Esophagus (tissue), 2 donors: ENCODE measurements around the gene MEGF10. TPM values are rescaled to one million over a fixed set of nuclear protein-coding genes. Genes with fewer than 3 reads are reported as not detected.

Experiments used
- H3K27ac ChIP-seq, 2 donors: one replicate each; pipeline ENCODE4 v1.5.1; 2013; ENCODE audit warnings: low read depth in 2 of 2, mild to moderate bottlenecking in 2 of 2, inconsistent platforms in 1 of 2, low read length in 1 of 2, moderate library complexity in 1 of 2
- H3K27me3 ChIP-seq, 2 donors: one replicate each; pipeline ENCODE4 v1.6.1; 2013; ENCODE audit warnings: low read length in 2 of 2, control low read depth in 1 of 2, mild to moderate bottlenecking in 1 of 2; ENCODE audit not compliant: insufficient read depth in 2 of 2, control insufficient read depth in 1 of 2
- H3K36me3 ChIP-seq, 2 donors: one replicate each; pipeline ENCODE4 v1.6.1; 2013; ENCODE audit warnings: low read length in 1 of 2; ENCODE audit not compliant: control insufficient read depth in 2 of 2, insufficient read depth in 2 of 2
- H3K4me1 ChIP-seq, 2 donors: one replicate each; pipeline ENCODE4 v1.6.1; 2013; ENCODE audit warnings: low read length in 1 of 2; ENCODE audit not compliant: control insufficient read depth in 2 of 2, insufficient read depth in 2 of 2
- H3K4me3 ChIP-seq, 2 donors: one replicate each; pipeline ENCODE4 v1.5.1; 2013; ENCODE audit warnings: low read length in 2 of 2, mild to moderate bottlenecking in 2 of 2, low read depth in 1 of 2, moderate library complexity in 1 of 2
- H3K9me3 ChIP-seq, 2 donors: one replicate each; pipeline ENCODE4 v1.6.1; 2013; ENCODE audit warnings: mild to moderate bottlenecking in 2 of 2, low read depth in 1 of 2, low read length in 1 of 2, moderate library complexity in 1 of 2; ENCODE audit not compliant: control insufficient read depth in 2 of 2, insufficient read depth in 1 of 2
- WGBS, 2 donors: extraction: QIAGEN DNeasy Blood & Tissue Kit; methylation state at CpG; one replicate each; pipeline ENCODE4 v1.1.7; 2013; 5-methylcytosine and 5-hydroxymethylcytosine counted together
- polyA plus RNA-seq, 2 donors: library from polyadenylated mRNA; stranded (reverse); fragments of 200-250 nt; gene quantifications; one replicate each; pipeline ENCODE4 v1.2.3, GENCODE V29; 2013
- donor health status: healthy with polysubstance abuse.
- donor health status: Bipolar disorder and iron deficiency.

Gene MEGF10
- polyA plus RNA-seq, 2 donors = 0.02 TPM

DNA sequence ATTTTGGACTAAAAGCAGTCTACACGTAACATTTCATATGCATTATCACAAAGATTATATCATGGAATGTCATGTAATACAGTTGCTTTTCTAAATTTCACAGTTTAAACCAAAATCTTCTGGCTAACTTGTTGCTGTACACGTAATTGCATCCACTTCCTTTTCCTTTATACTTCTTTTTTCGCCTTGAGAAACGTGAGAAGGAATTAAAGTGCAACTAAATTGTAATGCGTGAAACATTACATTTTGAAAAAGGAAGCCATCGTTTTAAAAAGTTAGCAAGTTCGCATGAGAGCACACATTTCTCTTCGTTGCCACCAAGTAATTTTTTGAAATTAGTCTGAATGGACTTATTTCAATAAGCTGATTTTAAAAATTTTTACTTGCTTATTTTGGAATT lies 80.0 kb downstream of the MEGF10 start:
- H3K27me3 ChIP-seq = no peaks in the 10 kb centered on the region
- 76 to 77% methylated on average over 8 of the region's 8 CpGs for WGBS, 2 donors
- H3K4me3 ChIP-seq = no peak overlapping the region
- no peak overlapping the region for H3K27ac ChIP-seq
- H3K9me3 ChIP-seq = no peaks in the 10 kb centered on the region
- no peaks in the 10 kb centered on the region for H3K36me3 ChIP-seq
- H3K4me1 ChIP-seq = no peaks in the 10 kb centered on the region

DNA sequence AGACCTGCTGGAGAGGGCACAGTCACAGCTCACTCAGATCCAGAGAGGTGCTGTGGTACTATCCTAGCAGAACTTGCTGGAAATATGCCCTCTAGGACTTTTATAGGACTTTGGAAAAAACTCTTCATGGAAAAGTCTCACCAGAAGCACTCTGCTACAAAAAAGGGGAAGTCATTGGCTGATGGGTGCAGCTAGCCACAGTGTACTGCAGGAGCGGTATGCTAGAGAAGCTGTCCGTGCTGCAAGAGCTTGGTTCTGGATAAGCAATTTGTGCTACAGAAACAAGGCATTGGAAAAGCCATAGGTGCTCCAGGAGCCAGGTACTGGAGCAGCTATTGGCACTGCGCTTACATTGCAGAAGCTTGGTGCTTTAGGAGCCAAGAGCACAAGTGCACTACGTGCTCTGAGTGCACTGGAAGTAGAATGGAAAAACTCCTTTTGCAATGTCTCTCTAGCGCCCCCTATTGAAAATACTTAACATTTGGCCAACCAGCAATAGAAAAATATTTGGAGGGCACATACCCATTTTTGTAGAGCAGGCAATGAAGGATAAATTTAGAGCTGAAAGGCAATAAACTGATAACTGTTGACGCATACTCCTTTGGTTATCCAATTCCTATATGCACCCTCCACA lies 83.4 kb downstream of the MEGF10 start:
- 77 to 78% methylated on average over 6 of the region's 6 CpGs for WGBS, 2 donors
- Histone ChIP-seq H3K36me3 (no peaks in the 10 kb centered on the region), H3K4me3 (no peak overlapping the region), H3K4me1 (no peaks in the 10 kb centered on the region), H3K9me3 (no peaks in the 10 kb centered on the region), H3K27me3 (no peaks in the 10 kb centered on the region), H3K27ac (no peak overlapping the region)

DNA sequence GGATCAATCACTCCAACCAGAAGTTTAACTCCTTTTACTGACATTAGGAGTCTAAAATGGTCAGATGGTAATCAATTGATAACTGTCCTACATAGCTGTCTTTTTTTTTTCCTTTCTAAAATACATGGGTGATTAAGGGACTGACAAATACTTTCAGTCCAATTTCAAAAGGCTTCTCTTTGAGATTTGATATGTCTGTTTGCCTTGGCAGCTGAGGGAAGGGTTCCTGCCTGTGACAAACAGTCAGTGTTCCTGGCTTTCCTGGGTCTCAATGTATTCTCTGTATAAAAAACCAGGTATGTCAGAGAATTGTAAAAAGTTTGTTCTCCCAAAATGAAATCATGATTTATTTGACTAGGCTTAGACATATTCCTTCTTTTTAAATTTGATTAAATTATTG lies 84.5 kb downstream of the MEGF10 start:
- Histone ChIP-seq H3K27me3 (no peaks in the 10 kb centered on the region), H3K4me3 (no peak overlapping the region), H3K9me3 (no peaks in the 10 kb centered on the region), H3K36me3 (no peaks in the 10 kb centered on the region), H3K27ac (no peak overlapping the region), H3K4me1 (no peaks in the 10 kb centered on the region)

DNA sequence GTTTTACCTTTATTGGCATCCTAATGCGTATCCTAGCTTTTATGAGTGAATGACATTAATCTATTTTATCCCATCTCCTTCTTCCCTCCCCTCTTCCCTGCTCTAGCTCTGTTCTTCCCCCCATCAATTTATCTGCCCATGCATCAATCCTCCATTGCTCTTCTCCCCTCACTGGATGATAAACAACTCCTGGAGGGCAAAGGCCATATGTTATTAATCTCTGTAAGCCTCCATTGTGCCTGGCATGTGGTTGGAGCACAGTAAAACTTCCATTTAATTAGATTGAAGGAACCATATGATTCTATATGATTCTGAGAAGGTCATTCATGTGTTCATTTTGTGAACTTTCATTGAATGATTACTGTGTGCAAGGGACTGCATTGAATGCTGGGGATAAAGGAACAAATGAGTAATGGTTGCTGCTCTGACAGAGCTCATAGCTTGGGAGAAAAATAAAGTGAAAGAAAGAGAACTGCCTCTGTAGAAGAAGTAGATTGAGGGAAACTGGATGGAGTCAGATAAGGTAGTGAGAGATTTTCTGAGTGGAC lies 85.0 kb downstream of the MEGF10 start:
- no peaks in the 10 kb centered on the region for H3K36me3 ChIP-seq
- H3K4me1 ChIP-seq = no peaks in the 10 kb centered on the region
- WGBS, 2 donors = 75 to 82% methylated on average over 1 of the region's 1 CpG
- H3K27me3 ChIP-seq = no peaks in the 10 kb centered on the region
- H3K27ac ChIP-seq = no peak overlapping the region
- no peaks in the 10 kb centered on the region for H3K9me3 ChIP-seq
- H3K4me3 ChIP-seq = no peak overlapping the region

- Histone ChIP-seq H3K27ac (no peak overlapping the region), H3K9me3 (no peaks in the 10 kb centered on the region), H3K4me3 (no peak overlapping the region), H3K36me3 (no peaks in the 10 kb centered on the region), H3K27me3 (no peaks in the 10 kb centered on the region), H3K4me1 (no peaks in the 10 kb centered on the region)
- WGBS, 2 donors = 92 to 95% methylated on average over 8 of the region's 8 CpGs
Measured at GRCh38 chr5:127377651-127378050, 87.1 kb downstream of the MEGF10 start.

DNA sequence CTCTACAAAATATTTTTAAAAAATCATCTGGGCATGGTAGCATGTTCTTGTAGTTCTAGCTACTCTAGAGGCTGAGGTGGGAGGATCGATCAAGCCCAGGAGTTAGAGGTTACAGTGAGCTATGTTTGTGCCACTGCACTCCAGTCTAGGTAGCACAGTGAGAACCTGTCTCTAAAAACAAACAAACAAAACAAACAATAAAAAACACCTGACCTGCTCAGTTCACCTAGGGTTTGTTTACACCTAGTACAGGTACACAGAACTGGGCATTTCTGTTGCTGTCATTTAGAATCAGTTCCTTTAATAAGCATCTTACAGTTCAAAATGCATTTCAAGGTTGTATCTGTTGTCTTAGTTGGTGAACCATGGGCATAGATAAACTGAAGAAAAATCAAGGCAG lies 95.3 kb downstream of the MEGF10 start:
- no peak overlapping the region for H3K27ac ChIP-seq
- H3K36me3 ChIP-seq = no peaks in the 10 kb centered on the region
- WGBS, 2 donors = 92% methylated on average over 1 of the region's 1 CpG
- no peak overlapping the region for H3K4me3 ChIP-seq
- no peaks in the 10 kb centered on the region for H3K4me1 ChIP-seq
- H3K27me3 ChIP-seq = no peaks in the 10 kb centered on the region
- no peaks in the 10 kb centered on the region for H3K9me3 ChIP-seq

DNA sequence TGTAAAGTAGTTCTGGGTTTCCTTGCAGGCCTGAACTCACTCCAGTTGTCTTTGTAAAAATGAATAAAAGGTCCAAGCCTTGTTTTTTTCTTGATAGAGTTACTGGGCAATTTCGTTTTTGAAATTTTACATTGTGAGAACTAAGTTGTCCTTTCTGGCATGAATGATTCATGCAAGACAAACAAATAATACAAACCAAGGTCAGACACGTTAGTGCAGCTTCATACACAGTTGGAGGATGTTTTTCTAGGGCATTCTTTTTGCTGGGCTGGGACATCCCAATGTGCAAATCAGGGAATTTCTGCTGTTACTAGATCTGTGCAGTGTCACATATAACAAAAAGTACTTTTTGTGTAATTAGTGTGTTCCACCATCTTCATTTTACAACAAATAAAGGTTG lies 96.0 kb downstream of the MEGF10 start:
- no peaks in the 10 kb centered on the region for H3K36me3 ChIP-seq
- 17 to 24% methylated on average over 2 of the region's 2 CpGs for WGBS, 2 donors
- H3K4me1 ChIP-seq = no peaks in the 10 kb centered on the region
- H3K27me3 ChIP-seq = no peaks in the 10 kb centered on the region
- H3K27ac ChIP-seq = no peak overlapping the region
- no peak overlapping the region for H3K4me3 ChIP-seq
- no peaks in the 10 kb centered on the region for H3K9me3 ChIP-seq

DNA sequence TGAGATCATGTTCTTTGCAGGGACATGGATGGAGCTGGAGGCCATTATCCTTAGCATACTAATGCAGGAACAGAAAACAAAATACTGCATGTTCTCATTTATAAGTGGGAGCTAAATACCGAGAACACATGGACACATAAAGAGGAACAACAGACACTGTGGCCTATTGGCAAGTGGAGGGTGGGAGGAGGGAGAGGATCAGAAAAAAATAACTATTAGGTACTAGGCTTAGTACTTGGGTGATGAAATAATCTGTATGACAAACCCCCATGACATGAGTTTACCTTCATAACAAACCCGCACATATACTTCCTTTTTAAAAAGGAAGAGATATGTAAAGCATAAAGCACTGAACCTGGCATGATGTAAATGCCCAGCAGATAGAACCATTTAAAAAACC lies 99.0 kb downstream of the MEGF10 start:
- H3K9me3 ChIP-seq = no peaks in the 10 kb centered on the region
- no peaks in the 10 kb centered on the region for H3K4me1 ChIP-seq
- no peaks in the 10 kb centered on the region for H3K27me3 ChIP-seq
- H3K4me3 ChIP-seq = no peak overlapping the region
- no peak overlapping the region for H3K27ac ChIP-seq
- H3K36me3 ChIP-seq = no peaks in the 10 kb centered on the region
- 84 to 94% methylated on average over 2 of the region's 2 CpGs for WGBS, 2 donors

DNA sequence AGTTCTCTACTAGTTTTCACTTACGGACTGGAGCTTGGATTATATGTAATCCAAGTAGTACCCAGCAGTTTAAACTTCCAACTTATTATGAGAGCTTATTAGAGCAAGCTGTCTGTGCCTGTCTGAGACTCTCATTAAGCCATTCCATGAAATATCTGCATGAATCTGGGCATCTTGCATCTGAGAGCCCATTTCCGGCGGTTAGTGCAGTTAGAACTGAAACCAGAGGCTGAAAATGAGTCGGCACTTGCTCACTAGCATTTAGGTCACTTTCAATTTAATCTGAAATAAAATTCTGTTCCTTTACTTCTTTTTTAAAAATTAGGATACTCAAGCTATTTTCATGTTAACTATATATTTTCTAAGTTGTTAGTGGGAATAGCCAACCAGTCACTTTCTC lies 102.2 kb downstream of the MEGF10 start:
- no peaks in the 10 kb centered on the region for H3K27me3 ChIP-seq
- H3K27ac ChIP-seq = no peak overlapping the region
- WGBS, 2 donors = 83 to 84% methylated on average over 4 of the region's 4 CpGs

DNA sequence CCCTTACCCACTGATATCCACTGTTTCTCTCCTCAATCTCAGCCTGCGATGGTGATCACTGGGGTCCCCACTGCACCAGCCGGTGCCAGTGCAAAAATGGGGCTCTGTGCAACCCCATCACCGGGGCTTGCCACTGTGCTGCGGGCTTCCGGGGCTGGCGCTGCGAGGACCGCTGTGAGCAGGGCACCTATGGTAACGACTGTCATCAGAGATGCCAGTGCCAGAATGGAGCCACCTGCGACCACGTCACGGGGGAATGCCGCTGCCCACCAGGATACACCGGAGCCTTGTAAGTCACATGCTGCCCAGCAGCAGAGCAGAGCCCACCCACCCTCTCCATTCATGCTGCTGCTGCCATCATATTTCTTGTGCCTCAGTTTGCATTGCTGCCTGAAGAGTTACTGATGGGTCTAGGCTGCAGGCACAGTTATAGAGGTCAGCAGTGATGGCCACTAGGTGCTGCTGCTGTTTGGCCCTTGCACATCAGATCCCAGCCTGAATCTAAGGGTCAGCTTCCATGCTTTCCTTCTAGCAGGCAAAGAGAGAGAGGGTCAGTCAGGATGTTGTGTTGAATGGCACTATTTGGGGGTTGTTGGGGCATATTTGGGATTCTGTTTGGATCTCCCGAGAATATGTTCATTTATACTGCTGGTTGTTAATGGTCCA lies 106.0 kb downstream of the MEGF10 start:
- no peaks in the 10 kb centered on the region for H3K27me3 ChIP-seq
- 92 to 95% methylated on average over 15 of the region's 15 CpGs for WGBS, 2 donors
- no peaks in the 10 kb centered on the region for H3K9me3 ChIP-seq

More for the DNA sequence above, 102.2 kb downstream of the MEGF10 start:
- H3K4me1 ChIP-seq = no peaks in the 10 kb centered on the region
- no peaks in the 10 kb centered on the region for H3K9me3 ChIP-seq
- no peak overlapping the region for H3K4me3 ChIP-seq
- no peaks in the 10 kb centered on the region for H3K36me3 ChIP-seq

More for the DNA sequence above, 106.0 kb downstream of the MEGF10 start:
- Histone ChIP-seq H3K27ac (no peak overlapping the region), H3K4me1 (no peaks in the 10 kb centered on the region), H3K36me3 (no peaks in the 10 kb centered on the region), H3K4me3 (no peak overlapping the region)
